PC-9 (cell line): ENCODE measurements around the gene LTA. TPM values are rescaled to one million over a fixed set of nuclear protein-coding genes. Genes with fewer than 3 reads are reported as not detected.
"Not testable (repeated sequence)": the region's sequence is repeated elsewhere in the genome, so short reads cannot be mapped to it uniquely, and the experiment has no call there.

Source experiments
- BruUV-seq: library from RNA; stranded (reverse); fragments of 400-500 nt; replicated peaks from 2 replicates; lab custom pipeline; 2021; lab: Mats Ljungman, UMichigan
- CTCF ChIA-PET: fragments of 300-600 bp; sonication (Branson Sonifier 250); formaldehyde crosslinking; loops from one replicate; lab custom pipeline; 2022; ENCODE audit warnings: antibody characterized with exemption; lab: Charles Lee
- POLR2A ChIA-PET: fragments of 300-600 bp; sonication (Branson Sonifier 250); formaldehyde crosslinking; loops from one replicate; lab custom pipeline; 2022; ENCODE audit warnings: antibody characterized with exemption; ENCODE audit not compliant: unreplicated experiment; lab: Charles Lee
- DNase-seq, 2 experiments: peaks; one replicate each; pipeline versions ENCODE4 v3.0.0 to v3.0.0-alpha.2; 2015 to 2022; ENCODE audit warnings: mixed read lengths in 1 of 2
- H2AFZ ChIP-seq: fragments of 200-600 bp; sonication (generic); 2 replicates; pipeline ENCODE4 v1.8.1; 2017; ENCODE audit warnings: antibody characterized with exemption
- H3F3A ChIP-seq: fragments of 200-600 bp; sonication (generic); 2 replicates; pipeline ENCODE4 v1.8.1; 2017; ENCODE audit warnings: antibody characterized with exemption, mild to moderate bottlenecking, low read depth; ENCODE audit not compliant: insufficient read depth
- H3K27ac ChIP-seq: fragments of 200-600 bp; sonication (generic); 2 replicates; pipeline ENCODE4 v1.6.1; 2016; ENCODE audit warnings: mixed run types
- H3K27me3 ChIP-seq: fragments of 200-600 bp; sonication (generic); 2 replicates; pipeline ENCODE4 v1.6.1; 2016; ENCODE audit warnings: low read depth, mixed run types; ENCODE audit not compliant: insufficient read depth
- H3K36me3 ChIP-seq: fragments of 200-600 bp; sonication (generic); 2 replicates; pipeline ENCODE4 v1.6.1; 2016; ENCODE audit warnings: low read depth, mixed run types
- H3K4me1 ChIP-seq: fragments of 200-600 bp; sonication (generic); replicated peaks from 2 replicates; pipeline ENCODE4 v1.6.1; 2016; ENCODE audit warnings: mixed run types; ENCODE audit not compliant: insufficient read depth
- H3K4me2 ChIP-seq: fragments of 200-600 bp; sonication (generic); 2 replicates; pipeline ENCODE4 v1.6.1; 2017; ENCODE audit warnings: mixed run types
- H3K4me3 ChIP-seq: fragments of 200-600 bp; sonication (generic); 2 replicates; pipeline ENCODE4 v1.6.1; 2016; ENCODE audit warnings: mixed run types
- H3K79me2 ChIP-seq: fragments of 200-600 bp; sonication (generic); 2 replicates; pipeline ENCODE4 v1.6.1; 2017; ENCODE audit warnings: low read depth, mixed run types
- H3K9me2 ChIP-seq: fragments of 200-600 bp; sonication (generic); 2 replicates; pipeline ENCODE4 v1.8.1; 2017; ENCODE audit warnings: mild to moderate bottlenecking; ENCODE audit not compliant: insufficient read depth
- H3K9me3 ChIP-seq: fragments of 200-600 bp; sonication (generic); 2 replicates; pipeline ENCODE4 v1.8.1; 2016; ENCODE audit warnings: low read depth; ENCODE audit not compliant: insufficient read depth
- H4K20me1 ChIP-seq: fragments of 200-600 bp; sonication (generic); 2 replicates; pipeline ENCODE4 v1.8.1; 2017; ENCODE audit not compliant: insufficient read depth
- EZH2 ChIP-seq: fragments of 200-600 bp; sonication (generic); IDR thresholded peaks from 2 replicates; pipeline ENCODE4 v1.8.0; 2017; ENCODE audit warnings: antibody characterized with exemption, low read depth
- intact Hi-C: fragments of 100-400 bp; cut with micrococcal nuclease; formaldehyde crosslinking; loops from one replicate; pipeline ENCODE4 v1.10.0; 2022; ENCODE audit not compliant: unreplicated experiment
- total RNA-seq: library from RNA; stranded (reverse); gene quantifications from 2 replicates; pipeline ENCODE4 v1.2.3, GENCODE V29; 2021
- TF ChIP-seq, protein P1 (sequence below): fragments of 200-600 bp; sonication (generic); conservative IDR thresholded peaks from 2 replicates; pipeline ENCODE4 v1.6.1; 2017; ENCODE audit warnings: mixed run types, antibody characterized with exemption, mild to moderate bottlenecking, moderate library complexity

LTA gene
- total RNA-seq, 1 experiment from 2014 or later, result not detected

DNA sequence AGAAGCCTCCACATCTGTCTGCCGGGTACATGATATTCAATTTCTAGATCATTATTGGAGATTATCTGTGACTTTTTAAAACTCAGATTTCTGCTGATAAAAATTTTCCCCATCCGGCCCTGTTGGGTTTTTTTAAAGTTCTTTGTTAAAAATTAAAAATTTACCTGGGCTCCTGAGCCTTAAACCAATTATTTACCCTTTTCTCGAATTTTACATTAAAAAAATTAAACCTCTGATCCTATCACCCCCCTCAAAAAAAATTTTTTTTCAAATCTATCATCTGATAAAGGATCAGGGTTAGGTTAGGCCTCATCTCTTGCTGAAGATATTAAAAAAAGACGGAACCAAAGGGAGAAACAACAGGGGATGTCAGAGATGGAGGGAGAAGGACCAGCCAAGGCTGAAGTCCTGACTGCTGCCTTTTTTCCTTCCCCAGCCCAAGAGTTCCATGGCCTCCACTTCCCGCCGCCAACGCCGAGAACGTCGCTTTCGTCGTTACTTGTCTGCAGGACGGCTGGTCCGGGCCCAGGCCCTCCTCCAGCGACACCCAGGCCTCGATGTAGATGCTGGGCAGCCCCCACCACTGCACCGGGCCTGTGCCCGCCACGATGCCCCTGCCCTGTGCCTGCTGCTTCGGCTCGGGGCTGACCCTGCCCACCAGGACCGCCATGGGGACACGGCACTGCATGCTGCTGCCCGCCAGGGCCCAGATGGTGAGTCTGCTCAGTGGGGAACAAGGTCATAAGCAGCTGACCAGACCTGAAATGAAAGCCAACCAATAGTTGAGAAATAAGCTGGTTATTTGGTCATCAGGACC lies 24.2 kb upstream of the LTA start:
- peaks cover 24% of the 10 kb centered on the region for H3K79me2 ChIP-seq
- intact Hi-C loops, result loop anchor here (2.0 to 10.0 kb wide), 6 partner anchors 117 to 865 kb away; partner anchors contain the start of genes CLIC1, GPANK1, GPSM3 and HSPA1B
- peak overlapping the region; percentile 89 for H3K27ac ChIP-seq
- TSS peak; percentile 46 for BruUV-seq
- peaks cover 16% of the 10 kb centered on the region for H3K4me1 ChIP-seq
- peak overlapping the region; percentile 88 for H3K4me2 ChIP-seq
- CTCF ChIA-PET, result interaction anchor here (0.6 to 1.4 kb wide), 2 partner anchors 32 to 49 kb away, joined by 3 read pairs; no protein-coding TSS in a partner anchor
- POLR2A ChIA-PET, result interaction anchor here (0.6 kb wide), 1 partner anchor 49 kb away, joined by 6 read pairs; no protein-coding TSS in a partner anchor
- DNase-seq, result no peak
- TF ChIP-seq EZH2, result no peak
- TF ChIP-seq, protein P1, sequence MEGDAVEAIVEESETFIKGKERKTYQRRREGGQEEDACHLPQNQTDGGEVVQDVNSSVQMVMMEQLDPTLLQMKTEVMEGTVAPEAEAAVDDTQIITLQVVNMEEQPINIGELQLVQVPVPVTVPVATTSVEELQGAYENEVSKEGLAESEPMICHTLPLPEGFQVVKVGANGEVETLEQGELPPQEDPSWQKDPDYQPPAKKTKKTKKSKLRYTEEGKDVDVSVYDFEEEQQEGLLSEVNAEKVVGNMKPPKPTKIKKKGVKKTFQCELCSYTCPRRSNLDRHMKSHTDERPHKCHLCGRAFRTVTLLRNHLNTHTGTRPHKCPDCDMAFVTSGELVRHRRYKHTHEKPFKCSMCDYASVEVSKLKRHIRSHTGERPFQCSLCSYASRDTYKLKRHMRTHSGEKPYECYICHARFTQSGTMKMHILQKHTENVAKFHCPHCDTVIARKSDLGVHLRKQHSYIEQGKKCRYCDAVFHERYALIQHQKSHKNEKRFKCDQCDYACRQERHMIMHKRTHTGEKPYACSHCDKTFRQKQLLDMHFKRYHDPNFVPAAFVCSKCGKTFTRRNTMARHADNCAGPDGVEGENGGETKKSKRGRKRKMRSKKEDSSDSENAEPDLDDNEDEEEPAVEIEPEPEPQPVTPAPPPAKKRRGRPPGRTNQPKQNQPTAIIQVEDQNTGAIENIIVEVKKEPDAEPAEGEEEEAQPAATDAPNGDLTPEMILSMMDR, result no peak
- H3F3A ChIP-seq, result peaks cover 12% of the 10 kb centered on the region; the same call in 1 of the 2 replicates
- peak overlapping the region; percentile 78 for H2AFZ ChIP-seq
- peak overlapping the region; percentile 78 for H3K4me3 ChIP-seq
- peaks cover 12% of the 10 kb centered on the region; the same call in 1 of the 2 replicates for H3K36me3 ChIP-seq
- no peaks in the 10 kb centered on the region for H4K20me1 ChIP-seq
- no peaks in the 10 kb centered on the region for H3K9me2 ChIP-seq
- no peaks in the 10 kb centered on the region for H3K27me3 ChIP-seq
- H3K9me3 ChIP-seq, result no peaks in the 10 kb centered on the region

DNA sequence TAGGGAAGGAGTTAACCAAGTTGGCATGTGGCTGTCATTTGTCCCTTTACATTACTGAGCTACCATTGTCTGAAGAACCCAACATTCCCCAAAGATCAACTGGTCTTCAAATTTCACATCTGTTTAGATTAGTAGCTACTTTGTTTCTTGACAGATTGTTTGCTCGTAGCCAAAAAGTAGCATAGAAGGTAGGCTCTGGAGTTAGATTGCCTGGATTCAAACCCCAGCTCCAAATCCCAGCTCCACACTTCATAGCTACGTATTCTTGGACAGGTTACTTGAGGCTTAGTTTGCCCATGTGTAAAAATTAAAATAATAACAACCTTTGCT lies 23.6 kb upstream of the LTA start:
- TF ChIP-seq, protein P1, result no peak
- TF ChIP-seq EZH2, result no peak
- Histone ChIP-seq H3K4me1 (peaks cover 10% of the 10 kb centered on the region), H2AFZ (no peak overlapping the region), H3F3A (peaks cover 7% of the 10 kb centered on the region; the same call in 1 of the 2 replicates), H3K27me3 (no peaks in the 10 kb centered on the region), H3K79me2 (peaks cover 19% of the 10 kb centered on the region), H4K20me1 (no peaks in the 10 kb centered on the region), H3K9me2 (no peaks in the 10 kb centered on the region), H3K9me3 (no peaks in the 10 kb centered on the region), H3K4me3 (peak overlapping the region; percentile 78), H3K27ac (no peak overlapping the region), H3K36me3 (peaks cover 12% of the 10 kb centered on the region; the same call in 1 of the 2 replicates), H3K4me2 (peak overlapping the region; percentile 88)
- no peak for DNase-seq
- ChIA-PET POLR2A (interaction anchor here (0.6 kb wide), 1 partner anchor 48 kb away, joined by 6 read pairs; no protein-coding TSS in a partner anchor), CTCF (interaction anchor here (1.4 kb wide), 1 partner anchor 49 kb away, joined by 3 read pairs; no protein-coding TSS in a partner anchor)
- intact Hi-C loops, result loop anchor here (10.0 kb wide), 3 partner anchors 186 to 646 kb away; partner anchors contain the start of genes CLIC1, GPSM3, HSPA1B and PBX2
- no TSS peak for BruUV-seq

DNA sequence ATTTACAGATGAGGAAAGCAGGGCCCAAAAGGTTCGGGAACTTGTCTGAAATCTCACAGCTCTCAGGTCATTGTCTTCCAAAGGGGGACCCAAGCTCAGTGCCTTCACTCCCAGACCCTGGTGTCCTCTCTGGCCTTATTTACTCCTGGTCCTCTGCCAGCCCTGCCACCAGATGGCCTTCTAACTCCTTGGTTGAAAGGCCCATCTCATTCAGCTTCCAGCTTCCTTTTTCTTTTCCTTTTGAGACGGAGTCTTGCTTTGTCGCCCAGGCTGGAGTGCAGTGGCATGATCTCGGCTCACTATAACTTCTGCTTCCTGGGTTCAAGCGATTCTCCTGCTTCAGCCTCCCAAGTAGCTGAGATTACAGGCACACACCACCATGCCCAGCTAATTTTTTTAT lies 20.7 kb upstream of the LTA start:
- H3K9me2 ChIP-seq, H3K4me1 ChIP-seq, H2AFZ ChIP-seq, H3K4me2 ChIP-seq, H3K4me3 ChIP-seq, H3K27ac ChIP-seq, H4K20me1 ChIP-seq, H3K9me3 ChIP-seq, H3K27me3 ChIP-seq, BruUV-seq: not testable (repeated sequence)
- TF ChIP-seq, protein P1, result peak; percentile 52
- Histone ChIP-seq H3K79me2 (peaks cover 20% of the 10 kb centered on the region), H3F3A (peaks cover 18% of the 10 kb centered on the region; the same call in 1 of the 2 replicates), H3K36me3 (peaks cover 18% of the 10 kb centered on the region; the same call in 1 of the 2 replicates)
- peak in 1 of 2 experiments; percentile 46 for DNase-seq
- POLR2A ChIA-PET, result interaction anchor here (0.6 to 0.8 kb wide), 2 partner anchors 101 to 150 kb away, joined by 3 to 4 read pairs; no protein-coding TSS in a partner anchor
- intact Hi-C loops, result loop anchor here (1.0 kb wide), 1 partner anchor 47 kb away; no protein-coding TSS in a partner anchor
- CTCF ChIA-PET, result interaction anchor here (1.1 to 2.2 kb wide), 2 partner anchors 43 to 46 kb away, joined by 11 to 30 read pairs; no protein-coding TSS in a partner anchor
